HEK293T (cell line): ENCODE results near the gene DDC.

Experiments used
- CTCF ChIA-PET: fragments of 350-600 bp; formaldehyde crosslinking; extraction: SDS; loops from one replicate; lab custom pipeline; 2021; ENCODE audit warnings: antibody characterized with exemption, inconsistent platforms; lab: Yijun Ruan, JAX
- POLR2A ChIA-PET: fragments of 350-600 bp; formaldehyde crosslinking; extraction: SDS; loops from one replicate; lab custom pipeline; 2020; ENCODE audit warnings: antibody characterized with exemption, inconsistent platforms; lab: Yijun Ruan, JAX
- DNase-seq: peaks from one replicate; pipeline ENCODE4 v3.0.0; 2012; ENCODE audit warnings: mixed read lengths; ENCODE audit errors: extremely low spot score
- ARNT ChIP-seq: fragments of 450-650 bp; IDR thresholded peaks from 2 replicates; pipeline ENCODE4 v1.6.1; 2017; ENCODE audit warnings: mild to moderate bottlenecking
- BHLHE40 ChIP-seq: fragments of 450-650 bp; IDR thresholded peaks from 2 replicates; pipeline ENCODE4 v1.6.1; 2016; ENCODE audit warnings: mild to moderate bottlenecking, moderate library complexity, borderline replicate concordance
- CTBP1 ChIP-seq: fragments of 450-650 bp; IDR thresholded peaks from 2 replicates; pipeline ENCODE4 v1.6.1; 2016; ENCODE audit warnings: borderline replicate concordance
- ELF4 ChIP-seq: fragments of 450-650 bp; IDR thresholded peaks from 2 replicates; pipeline ENCODE4 v1.6.1; 2017; ENCODE audit warnings: antibody characterized with exemption
- FOXA1 ChIP-seq: fragments of 450-650 bp; IDR thresholded peaks from 2 replicates; pipeline ENCODE4 v1.6.1; 2016; ENCODE audit warnings: mild to moderate bottlenecking
- FOXK2 ChIP-seq: fragments of 450-650 bp; IDR thresholded peaks from 2 replicates; pipeline ENCODE4 v1.6.1; 2016; ENCODE audit warnings: mild to moderate bottlenecking
- FOXM1 ChIP-seq: fragments of 450-650 bp; IDR thresholded peaks from 2 replicates; pipeline ENCODE4 v1.6.1; 2017; ENCODE audit warnings: mild to moderate bottlenecking, borderline replicate concordance
- HDGF ChIP-seq: fragments of 450-650 bp; IDR thresholded peaks from 2 replicates; pipeline ENCODE4 v1.6.1; 2017; ENCODE audit warnings: antibody characterized with exemption, borderline replicate concordance
- L3MBTL2 ChIP-seq: fragments of 450-650 bp; conservative IDR thresholded peaks from 2 replicates; pipeline ENCODE4 v1.6.1; 2016; ENCODE audit warnings: mild to moderate bottlenecking
- LEF1 ChIP-seq: fragments of 450-650 bp; IDR thresholded peaks from 2 replicates; pipeline ENCODE4 v1.6.1; 2017; ENCODE audit warnings: mild to moderate bottlenecking, borderline replicate concordance
- NFRKB ChIP-seq: fragments of 450-650 bp; IDR thresholded peaks from 2 replicates; pipeline ENCODE4 v1.6.1; 2016; ENCODE audit warnings: mild to moderate bottlenecking, moderate library complexity
- PKNOX1 ChIP-seq: fragments of 450-650 bp; IDR thresholded peaks from 2 replicates; pipeline ENCODE4 v1.6.1; 2016
- SP1 ChIP-seq: fragments of 450-650 bp; IDR thresholded peaks from 2 replicates; pipeline ENCODE4 v1.6.1; 2017
- SUZ12 ChIP-seq: fragments of 450-650 bp; IDR thresholded peaks from 2 replicates; pipeline ENCODE4 v1.6.1; 2016; ENCODE audit warnings: mild to moderate bottlenecking
- TARDBP ChIP-seq: fragments of 450-650 bp; IDR thresholded peaks from 2 replicates; pipeline ENCODE4 v1.6.1; 2016
- ZNF384 ChIP-seq: fragments of 450-650 bp; IDR thresholded peaks from 2 replicates; pipeline ENCODE4 v1.6.1; 2016

Gene DDC

GRCh38 chr7:50504646-50505546 is 60.3 kb downstream of the DDC start:
- POLR2A ChIA-PET: no interaction called here
- CTCF ChIA-PET: no interaction called here
- no peak for DNase-seq
- TF ChIP-seq LEF1: no peak
- TF ChIP-seq PKNOX1: no peak
- no peak for TF ChIP-seq TARDBP
- TF ChIP-seq SUZ12: no peak
- TF ChIP-seq ZNF384: no peak
- TF ChIP-seq BHLHE40: no peak
- no peak for TF ChIP-seq CTBP1
- TF ChIP-seq L3MBTL2: no peak
- TF ChIP-seq SP1: no peak
- no peak for TF ChIP-seq ARNT
- TF ChIP-seq FOXK2: no peak
- TF ChIP-seq HDGF: no peak
- no peak for TF ChIP-seq ELF4
- no peak for TF ChIP-seq FOXA1
- no peak for TF ChIP-seq FOXM1
- TF ChIP-seq NFRKB: no peak

DNA sequence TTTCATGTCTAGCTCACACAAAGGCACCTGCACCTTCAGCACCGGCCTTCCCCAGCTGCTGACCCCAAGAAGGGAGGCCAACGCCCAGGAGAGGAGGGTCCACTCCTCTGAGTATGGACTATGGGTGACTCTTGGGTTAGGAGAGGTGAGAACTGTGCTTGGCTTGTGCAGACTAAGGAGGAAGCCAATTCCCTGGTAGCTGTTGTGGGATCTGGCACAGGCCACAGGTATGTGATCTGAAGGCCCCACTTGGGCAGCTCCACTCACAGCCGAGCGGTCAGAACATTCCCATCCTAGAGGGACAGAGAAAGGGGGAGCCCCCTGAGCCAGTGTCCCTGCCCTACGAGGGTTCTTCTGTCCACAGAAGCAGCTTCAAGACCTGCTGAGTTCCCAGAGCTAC is 62.3 kb downstream of the DDC start:
- TF ChIP-seq L3MBTL2: no peak
- no peak for TF ChIP-seq TARDBP
- TF ChIP-seq ELF4: no peak
- no peak for TF ChIP-seq SP1
- no peak for TF ChIP-seq SUZ12
- TF ChIP-seq FOXA1: no peak
- TF ChIP-seq FOXM1: no peak
- no peak for TF ChIP-seq FOXK2
- TF ChIP-seq NFRKB: no peak
- TF ChIP-seq HDGF: no peak
- no peak for TF ChIP-seq PKNOX1
- ChIA-PET POLR2A (no interaction called here), CTCF (no interaction called here)
- no peak for DNase-seq

DNA sequence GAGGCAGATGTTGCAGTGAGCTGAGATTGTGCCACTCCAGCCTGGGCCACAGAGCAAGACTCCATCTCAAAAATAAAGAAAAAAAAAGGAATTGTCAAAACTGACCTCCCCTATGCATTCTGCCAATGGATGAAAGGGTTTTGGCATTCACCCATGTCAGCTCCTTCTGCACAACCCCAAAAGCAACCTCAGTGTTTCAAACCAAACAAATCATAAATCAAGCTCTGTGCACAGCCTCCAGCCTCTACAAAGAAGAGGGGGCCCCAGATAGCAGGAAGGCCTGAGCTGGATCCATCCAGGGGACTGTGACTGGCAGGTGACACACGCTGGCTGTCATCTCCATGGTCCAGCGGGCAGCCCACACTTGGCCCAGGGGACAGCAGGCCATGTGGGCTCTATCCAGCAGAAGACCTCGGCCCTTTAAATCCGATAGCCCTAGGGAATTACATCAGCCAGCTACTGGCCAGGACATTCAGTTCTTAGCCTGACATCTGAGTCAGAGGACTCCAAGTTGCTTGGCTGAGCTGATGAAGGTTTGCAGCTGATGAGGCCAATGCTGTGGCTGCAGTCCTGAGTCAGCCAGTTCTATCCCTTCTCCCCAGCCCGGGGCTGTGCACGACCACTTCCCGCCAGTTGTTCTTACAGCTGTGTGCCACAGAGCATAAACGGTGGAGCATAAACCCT is 63.1 kb downstream of the DDC start:
- TF ChIP-seq SUZ12 (no peak), PKNOX1 (peak; percentile 34; the same call in 1 of the 2 replicates), ZNF384 (no peak), FOXK2 (no peak), BHLHE40 (no peak), ELF4 (no peak)
- POLR2A ChIA-PET: no interaction called here
- DNase-seq: no peak
- CTCF ChIA-PET: no interaction called here

- TF ChIP-seq CTBP1 (no peak), HDGF (no peak), SUZ12 (no peak), NFRKB (no peak), ARNT (no peak), L3MBTL2 (no peak), SP1 (no peak), FOXK2 (no peak), FOXM1 (no peak), PKNOX1 (no peak), TARDBP (no peak), FOXA1 (no peak), BHLHE40 (no peak), ZNF384 (no peak), ELF4 (no peak), LEF1 (no peak)
- POLR2A ChIA-PET: no interaction called here
- CTCF ChIA-PET: no interaction called here
- DNase-seq: no peak
Measured at GRCh38 chr7:50499092-50499491, 66.1 kb downstream of the DDC start.

GRCh38 chr7:50497968-50498367 is 67.2 kb downstream of the DDC start:
- CTCF ChIA-PET: no interaction called here
- no peak for DNase-seq
- TF ChIP-seq PKNOX1: no peak
- TF ChIP-seq HDGF: no peak
- no peak for TF ChIP-seq ZNF384
- TF ChIP-seq LEF1: no peak
- TF ChIP-seq CTBP1: no peak
- TF ChIP-seq FOXK2: no peak
- TF ChIP-seq ARNT: no peak
- TF ChIP-seq FOXA1: no peak
- TF ChIP-seq SUZ12: no peak
- no peak for TF ChIP-seq FOXM1
- no peak for TF ChIP-seq TARDBP
- POLR2A ChIA-PET: no interaction called here
